HL-60 (cell line): ENCODE data around the gene KCNE4.

Experiments used
- DNase-seq, 2 experiments: peaks; one replicate each; pipeline ENCODE4 v3.0.0-alpha.2; 2010 to 2020; ENCODE audit warnings: low read depth in 1 of 2, low spot score in 1 of 2
- H3K27ac ChIP-seq: fragments of 250-450 bp; sonication (Bioruptor Pico); replicated peaks from 2 replicates; pipeline ENCODE4 v1.5.1; 2020; ENCODE audit warnings: mild to moderate bottlenecking, moderate library complexity
- H3K27me3 ChIP-seq: fragments of 250-450 bp; sonication (Bioruptor Pico); 2 replicates; pipeline ENCODE4 v1.5.1; 2021; ENCODE audit warnings: mild to moderate bottlenecking, moderate library complexity; ENCODE audit not compliant: insufficient read depth, poor library complexity, severe bottlenecking
- H3K4me3 ChIP-seq: replicated peaks from 2 replicates; pipeline ENCODE4 v1.5.1; 2011; ENCODE audit warnings: mild to moderate bottlenecking, control low read depth, low read length; ENCODE audit not compliant: insufficient read depth
- GABPA ChIP-seq: IDR thresholded peaks from 2 replicates; pipeline ENCODE4 v1.6.1; 2012; ENCODE audit warnings: low read depth
- POLR2AphosphoS5 ChIP-seq: IDR thresholded peaks from 2 replicates; pipeline ENCODE4 v1.6.1; 2012; ENCODE audit warnings: low read depth
- SPI1 ChIP-seq: IDR thresholded peaks from 2 replicates; pipeline ENCODE4 v1.6.1; 2012; ENCODE audit warnings: low read depth, mild to moderate bottlenecking, borderline replicate concordance
- TF ChIP-seq, protein P1 (sequence below): IDR thresholded peaks from 2 replicates; pipeline ENCODE4 v1.6.1; 2012; ENCODE audit warnings: low read depth; ENCODE audit not compliant: insufficient replicate concordance
- TF ChIP-seq, protein P2 (sequence below): IDR thresholded peaks from one replicate; pipeline ENCODE4 v1.5.1; 2011; ENCODE audit warnings: low read length, control low read depth, inconsistent platforms; ENCODE audit not compliant: insufficient read depth

The KCNE4 gene

DNA sequence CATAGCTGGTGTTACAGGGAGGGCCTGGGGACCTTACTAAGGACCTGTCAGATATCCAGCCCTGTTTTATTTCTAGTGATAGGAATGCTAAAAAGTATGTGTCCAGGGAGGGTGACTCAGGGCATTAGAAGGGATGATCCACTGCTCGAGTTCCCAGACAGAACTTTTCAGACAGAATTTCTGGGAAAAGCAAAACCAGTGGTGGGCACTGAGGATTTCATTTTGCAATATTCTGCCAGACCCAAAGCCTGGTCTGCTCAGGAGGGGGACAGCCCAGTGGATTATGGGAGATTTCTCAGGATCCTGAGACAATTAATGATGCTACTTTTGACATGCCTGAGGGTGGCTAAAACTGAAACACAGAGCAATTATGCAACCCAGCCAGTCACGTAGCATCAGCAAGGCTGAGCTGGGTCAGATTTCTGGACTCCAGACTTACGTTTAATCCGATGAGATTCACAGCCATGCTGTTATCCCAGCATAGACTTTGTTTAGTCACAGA lies 4.7 kb upstream of the KCNE4 start:
- no peaks in the 10 kb centered on the region for H3K27me3 ChIP-seq
- no peak overlapping the region for H3K4me3 ChIP-seq
- DNase-seq, result no peak
- H3K27ac ChIP-seq, result no peak overlapping the region
- TF ChIP-seq, protein P1, sequence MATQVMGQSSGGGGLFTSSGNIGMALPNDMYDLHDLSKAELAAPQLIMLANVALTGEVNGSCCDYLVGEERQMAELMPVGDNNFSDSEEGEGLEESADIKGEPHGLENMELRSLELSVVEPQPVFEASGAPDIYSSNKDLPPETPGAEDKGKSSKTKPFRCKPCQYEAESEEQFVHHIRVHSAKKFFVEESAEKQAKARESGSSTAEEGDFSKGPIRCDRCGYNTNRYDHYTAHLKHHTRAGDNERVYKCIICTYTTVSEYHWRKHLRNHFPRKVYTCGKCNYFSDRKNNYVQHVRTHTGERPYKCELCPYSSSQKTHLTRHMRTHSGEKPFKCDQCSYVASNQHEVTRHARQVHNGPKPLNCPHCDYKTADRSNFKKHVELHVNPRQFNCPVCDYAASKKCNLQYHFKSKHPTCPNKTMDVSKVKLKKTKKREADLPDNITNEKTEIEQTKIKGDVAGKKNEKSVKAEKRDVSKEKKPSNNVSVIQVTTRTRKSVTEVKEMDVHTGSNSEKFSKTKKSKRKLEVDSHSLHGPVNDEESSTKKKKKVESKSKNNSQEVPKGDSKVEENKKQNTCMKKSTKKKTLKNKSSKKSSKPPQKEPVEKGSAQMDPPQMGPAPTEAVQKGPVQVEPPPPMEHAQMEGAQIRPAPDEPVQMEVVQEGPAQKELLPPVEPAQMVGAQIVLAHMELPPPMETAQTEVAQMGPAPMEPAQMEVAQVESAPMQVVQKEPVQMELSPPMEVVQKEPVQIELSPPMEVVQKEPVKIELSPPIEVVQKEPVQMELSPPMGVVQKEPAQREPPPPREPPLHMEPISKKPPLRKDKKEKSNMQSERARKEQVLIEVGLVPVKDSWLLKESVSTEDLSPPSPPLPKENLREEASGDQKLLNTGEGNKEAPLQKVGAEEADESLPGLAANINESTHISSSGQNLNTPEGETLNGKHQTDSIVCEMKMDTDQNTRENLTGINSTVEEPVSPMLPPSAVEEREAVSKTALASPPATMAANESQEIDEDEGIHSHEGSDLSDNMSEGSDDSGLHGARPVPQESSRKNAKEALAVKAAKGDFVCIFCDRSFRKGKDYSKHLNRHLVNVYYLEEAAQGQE, result no peak
- TF ChIP-seq POLR2AphosphoS5 (no peak), SPI1 (no peak), GABPA (no peak)
- TF ChIP-seq, protein P2, sequence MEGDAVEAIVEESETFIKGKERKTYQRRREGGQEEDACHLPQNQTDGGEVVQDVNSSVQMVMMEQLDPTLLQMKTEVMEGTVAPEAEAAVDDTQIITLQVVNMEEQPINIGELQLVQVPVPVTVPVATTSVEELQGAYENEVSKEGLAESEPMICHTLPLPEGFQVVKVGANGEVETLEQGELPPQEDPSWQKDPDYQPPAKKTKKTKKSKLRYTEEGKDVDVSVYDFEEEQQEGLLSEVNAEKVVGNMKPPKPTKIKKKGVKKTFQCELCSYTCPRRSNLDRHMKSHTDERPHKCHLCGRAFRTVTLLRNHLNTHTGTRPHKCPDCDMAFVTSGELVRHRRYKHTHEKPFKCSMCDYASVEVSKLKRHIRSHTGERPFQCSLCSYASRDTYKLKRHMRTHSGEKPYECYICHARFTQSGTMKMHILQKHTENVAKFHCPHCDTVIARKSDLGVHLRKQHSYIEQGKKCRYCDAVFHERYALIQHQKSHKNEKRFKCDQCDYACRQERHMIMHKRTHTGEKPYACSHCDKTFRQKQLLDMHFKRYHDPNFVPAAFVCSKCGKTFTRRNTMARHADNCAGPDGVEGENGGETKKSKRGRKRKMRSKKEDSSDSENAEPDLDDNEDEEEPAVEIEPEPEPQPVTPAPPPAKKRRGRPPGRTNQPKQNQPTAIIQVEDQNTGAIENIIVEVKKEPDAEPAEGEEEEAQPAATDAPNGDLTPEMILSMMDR, result no peak

DNA sequence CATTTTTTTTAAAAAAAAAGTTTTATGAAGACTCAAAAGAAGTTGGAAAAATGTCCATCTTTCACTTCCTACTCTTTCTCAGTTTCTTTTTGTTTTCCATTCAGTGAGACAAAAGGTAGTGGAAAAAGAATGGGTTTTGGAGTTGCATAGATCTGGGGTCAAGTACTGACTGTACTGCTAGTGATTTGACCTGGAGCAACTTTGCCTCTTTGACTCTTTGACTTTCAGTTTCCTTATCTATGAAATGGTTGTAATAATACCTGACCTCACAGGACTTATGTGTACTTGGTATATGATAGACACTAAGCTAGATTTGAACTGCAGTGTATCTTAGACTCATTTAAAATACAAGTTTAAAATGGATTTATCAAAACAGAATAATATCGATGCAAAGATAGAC lies 3.5 kb upstream of the KCNE4 start:
- no peak for TF ChIP-seq SPI1
- TF ChIP-seq POLR2AphosphoS5, result no peak
- TF ChIP-seq, protein P2, result no peak
- no peak for TF ChIP-seq GABPA
- TF ChIP-seq, protein P1, result no peak
- DNase-seq, result no peak
- Histone ChIP-seq H3K27ac (no peak overlapping the region), H3K4me3 (no peak overlapping the region), H3K27me3 (no peaks in the 10 kb centered on the region)

DNA sequence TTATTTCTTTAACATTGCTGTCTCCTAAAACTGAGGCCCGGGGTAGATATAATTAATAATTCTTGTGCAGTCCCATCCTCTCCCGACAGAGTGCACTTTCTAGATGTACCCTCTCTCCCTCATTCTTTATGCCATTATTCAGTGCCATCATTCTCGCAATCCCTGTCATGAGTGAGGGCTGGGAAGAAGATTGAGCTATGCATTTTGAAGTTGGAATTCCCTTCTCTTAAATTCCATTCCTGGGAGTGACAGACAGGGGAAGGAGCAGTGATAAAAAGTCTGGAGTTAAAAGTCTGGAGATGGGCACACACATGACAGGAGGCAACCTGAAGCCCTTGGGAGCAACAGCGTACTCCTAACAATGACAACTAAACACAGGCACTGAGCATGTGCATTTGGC lies 2.6 kb upstream of the KCNE4 start:
- no peak for TF ChIP-seq POLR2AphosphoS5
- TF ChIP-seq GABPA, result no peak
- TF ChIP-seq, protein P1, result no peak
- TF ChIP-seq SPI1, result no peak
- TF ChIP-seq, protein P2, result no peak
- H3K27me3 ChIP-seq, result no peaks in the 10 kb centered on the region
- DNase-seq, result no peak
- no peak overlapping the region for H3K27ac ChIP-seq
- H3K4me3 ChIP-seq, result no peak overlapping the region
